Osteoblast (primary cell): ENCODE measurements around the gene AHCY. TPM values are rescaled to one million over a fixed set of nuclear protein-coding genes. Genes with fewer than 3 reads are reported as not detected.

Experiments
- DNase-seq: peaks from one replicate; pipeline ENCODE4 v3.0.0; 2011; ENCODE audit warnings: low spot score, mixed read lengths; ENCODE audit not compliant: insufficient read length; ENCODE audit errors: missing footprints
- H2AFZ ChIP-seq: 2 replicates; pipeline ENCODE4 v1.6.0; 2011; ENCODE audit warnings: mild to moderate bottlenecking, low read length
- H3K27ac ChIP-seq: 2 replicates; pipeline ENCODE4 v1.5.1; 2011; ENCODE audit warnings: mild to moderate bottlenecking, low read depth, low read length, moderate library complexity
- H3K27me3 ChIP-seq: 2 replicates; pipeline ENCODE4 v1.6.0; 2012; ENCODE audit warnings: mild to moderate bottlenecking, control low read depth, inconsistent platforms, low read length, moderate library complexity; ENCODE audit not compliant: insufficient read depth
- H3K36me3 ChIP-seq: 2 replicates; pipeline ENCODE4 v1.5.1; 2011; ENCODE audit warnings: mild to moderate bottlenecking, low read length, control low read depth, moderate library complexity; ENCODE audit not compliant: insufficient read depth
- H3K4me1 ChIP-seq: 2 replicates; pipeline ENCODE4 v1.5.1; 2011; ENCODE audit warnings: mild to moderate bottlenecking, low read length, control low read depth, moderate library complexity; ENCODE audit not compliant: insufficient read depth
- H3K4me2 ChIP-seq: 2 replicates; pipeline ENCODE4 v1.6.0; 2011; ENCODE audit warnings: mild to moderate bottlenecking, low read length; ENCODE audit not compliant: insufficient read depth
- H3K4me3 ChIP-seq: fragments of 200-600 bp; sonication (generic); 3 replicates; pipeline ENCODE4 v1.5.1; 2012; ENCODE audit warnings: mild to moderate bottlenecking, low read length, inconsistent platforms; ENCODE audit not compliant: insufficient read depth
- H3K79me2 ChIP-seq: 2 replicates; pipeline ENCODE4 v1.6.0; 2012; ENCODE audit warnings: mild to moderate bottlenecking, low read length, control low read depth, inconsistent platforms; ENCODE audit not compliant: insufficient read depth
- H3K9me3 ChIP-seq: 2 replicates; pipeline ENCODE4 v1.5.1; 2011; ENCODE audit warnings: low read depth, low read length, control low read depth
- H4K20me1 ChIP-seq: 2 replicates; pipeline ENCODE4 v1.6.0; 2012; ENCODE audit warnings: mild to moderate bottlenecking, low read length, control low read depth; ENCODE audit not compliant: insufficient read depth
- CTCF ChIP-seq: IDR thresholded peaks from 2 replicates; pipeline ENCODE4 v1.5.1; 2011; ENCODE audit warnings: mild to moderate bottlenecking, low read depth, low read length, moderate library complexity; ENCODE audit errors: extremely low read depth
- small RNA-seq: library from RNA; depleted of rRNA; stranded (forward); fragments of <200 nt; gene quantifications from one replicate; pipeline ENCODE3, GENCODE V24; 2012
- total RNA-seq: library from RNA; depleted of rRNA; stranded (reverse); fragments of >200 nt; gene quantifications from 2 replicates; pipeline ENCODE4 v1.2.3, GENCODE V29; 2012

The AHCY gene
- total RNA-seq, 1 donor, result 87.6 TPM

GRCh38 chr20:34232494-34233087 is 70.6 kb downstream of the AHCY start:
- no peaks in the 10 kb centered on the region for H3K4me1 ChIP-seq
- H3K27ac ChIP-seq, result no peak overlapping the region

GRCh38 chr20:34231634-34232033 is 71.5 kb downstream of the AHCY start:
- H3K27ac ChIP-seq, result no peak overlapping the region

More at GRCh38 chr20:34232494-34233087, 70.6 kb downstream of the AHCY start:
- H3K27me3 ChIP-seq, result no peaks in the 10 kb centered on the region
- no peaks in the 10 kb centered on the region for H3K79me2 ChIP-seq
- no peak for DNase-seq
- H3K4me3 ChIP-seq, result no peak overlapping the region
- TF ChIP-seq CTCF, result no peak
- H3K36me3 ChIP-seq, result no peaks in the 10 kb centered on the region
- H3K9me3 ChIP-seq, result no peaks in the 10 kb centered on the region
- no peak overlapping the region for H3K4me2 ChIP-seq
- H2AFZ ChIP-seq, result no peak overlapping the region
- H4K20me1 ChIP-seq, result no peaks in the 10 kb centered on the region

More at GRCh38 chr20:34231634-34232033, 71.5 kb downstream of the AHCY start:
- Histone ChIP-seq H2AFZ (no peak overlapping the region), H3K4me1 (no peaks in the 10 kb centered on the region), H3K4me2 (no peak overlapping the region), H3K79me2 (no peaks in the 10 kb centered on the region), H4K20me1 (no peaks in the 10 kb centered on the region), H3K36me3 (no peaks in the 10 kb centered on the region), H3K27me3 (no peaks in the 10 kb centered on the region), H3K4me3 (no peak overlapping the region), H3K9me3 (no peaks in the 10 kb centered on the region)
- DNase-seq, result no peak
- no peak for TF ChIP-seq CTCF

Small RNA genes within 50 kb of the gene (small RNA-seq; reads per million reads assigned to genes)
- not detected for gene AL356299.1

Other genes with a start within 250 kb of the AHCY start
- 139 and 148 TPM in 2 replicates for gene EIF2S2, start 191.1 kb downstream of the AHCY start, total RNA-seq
- gene ASIP, start 61.9 kb downstream of the AHCY start, total RNA-seq, result not detected in 2 replicates
- 73.4 and 79.3 TPM in 2 replicates for gene ITCH, start 59.9 kb upstream of the AHCY start, total RNA-seq
- 51.0 and 51.6 TPM in 2 replicates for gene DYNLRB1, start 213.1 kb upstream of the AHCY start, total RNA-seq